NB4 (cell line): ENCODE data around the gene BPTF.

Source experiments
- CTCF ChIP-seq: IDR thresholded peaks from one replicate; pipeline ENCODE4 v1.5.1; 2012; ENCODE audit warnings: low read depth, low read length
- MAX ChIP-seq: IDR thresholded peaks from 2 replicates; pipeline ENCODE4 v1.6.1; 2011; ENCODE audit warnings: low read depth, low read length
- MYC ChIP-seq: IDR thresholded peaks from 2 replicates; pipeline ENCODE4 v1.6.1; 2011; ENCODE audit warnings: low read depth, low read length
- POLR2A ChIP-seq: IDR thresholded peaks from 2 replicates; pipeline ENCODE4 v1.6.1; 2011; ENCODE audit warnings: mild to moderate bottlenecking; ENCODE audit not compliant: insufficient read length; ENCODE audit errors: extremely low read depth

GRCh38 chr17:67834634-67835033 is 9.3 kb downstream of the BPTF start:
- TF ChIP-seq CTCF: no peak
- no peak for TF ChIP-seq POLR2A
- no peak for TF ChIP-seq MYC
- TF ChIP-seq MAX: no peak
